AG08396 (cell line): ENCODE measurements around the gene JAG1.

Experiments
- DNase-seq: peaks from one replicate; pipeline ENCODE4 v3.0.0; 2012; ENCODE audit warnings: low spot score, mixed read lengths

JAG1 gene

DNA sequence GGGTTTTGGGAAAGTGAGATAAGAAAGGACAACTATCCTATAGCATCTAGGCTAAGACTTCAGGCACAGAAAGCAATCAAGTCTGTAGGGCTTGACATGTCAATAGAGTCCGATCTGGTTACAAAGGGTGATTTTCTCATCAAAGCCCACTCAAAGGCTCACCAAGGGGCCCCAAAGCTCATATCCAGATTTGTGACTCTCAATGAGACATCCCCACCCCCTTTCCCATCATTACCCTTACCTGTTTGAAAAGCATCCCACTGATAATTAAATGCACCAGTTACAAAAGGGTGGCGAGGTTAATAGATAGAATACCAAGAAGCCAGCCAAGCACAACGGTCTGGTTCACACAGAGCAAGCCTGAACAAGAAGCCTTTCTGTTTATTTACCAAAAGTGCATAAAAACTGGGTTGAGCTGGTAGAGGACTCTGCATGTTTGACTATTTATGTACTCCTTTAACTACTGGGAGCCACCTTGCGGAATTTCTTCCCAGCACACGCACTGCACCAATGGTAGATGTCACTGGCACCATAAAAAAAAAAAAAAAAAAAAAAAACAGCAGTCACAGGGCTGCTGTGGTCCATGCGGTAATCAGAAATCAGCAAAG lies 6.1 kb downstream of the JAG1 start:
- no peak for DNase-seq

GRCh38 chr20:10667077-10667401 lies 6.8 kb downstream of the JAG1 start:
- no peak for DNase-seq

- no peak for DNase-seq
Measured at GRCh38 chr20:10666221-10667076, 7.3 kb downstream of the JAG1 start.

DNA sequence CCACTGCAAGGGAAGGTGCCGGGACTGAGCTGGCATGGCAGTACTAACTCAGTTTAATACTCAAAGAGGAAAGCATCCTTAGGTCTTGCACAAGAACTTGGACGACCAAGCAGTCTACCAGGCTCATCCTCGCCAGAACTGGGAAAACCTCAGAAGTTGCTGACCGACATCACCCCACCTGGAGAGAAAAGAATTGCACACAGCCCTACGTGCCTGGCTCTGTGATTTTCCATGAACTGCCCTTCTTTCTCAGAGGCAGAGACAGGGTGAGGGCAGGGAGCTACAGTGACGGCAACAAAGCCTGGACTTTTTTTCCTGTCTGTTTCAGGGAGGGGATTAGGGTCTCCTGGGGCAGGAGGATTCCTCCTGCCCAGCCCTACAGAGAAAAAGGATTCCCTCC lies 8.0 kb downstream of the JAG1 start:
- DNase-seq = no peak

GRCh38 chr20:10665027-10665561 lies 8.7 kb downstream of the JAG1 start:
- DNase-seq = no peak

DNA sequence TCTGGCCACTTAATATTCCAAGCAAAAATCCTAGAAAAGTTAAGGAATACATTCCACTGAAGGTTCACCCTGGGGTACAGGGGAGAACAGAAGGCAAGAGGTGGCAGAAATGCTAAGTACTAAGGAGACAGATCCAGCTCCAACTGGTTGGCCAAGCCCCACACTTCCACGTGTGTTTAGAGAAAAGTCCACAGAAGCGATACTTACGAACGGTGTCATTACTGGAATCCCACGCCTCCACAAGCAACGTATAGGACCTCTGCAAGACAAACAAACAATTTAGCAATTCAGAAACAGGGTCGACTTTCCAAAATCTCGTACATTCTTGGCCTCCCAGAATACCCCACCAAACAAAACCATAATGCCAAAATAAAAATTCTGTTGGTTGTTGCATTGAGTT lies 10.0 kb downstream of the JAG1 start:
- no peak for DNase-seq

DNA sequence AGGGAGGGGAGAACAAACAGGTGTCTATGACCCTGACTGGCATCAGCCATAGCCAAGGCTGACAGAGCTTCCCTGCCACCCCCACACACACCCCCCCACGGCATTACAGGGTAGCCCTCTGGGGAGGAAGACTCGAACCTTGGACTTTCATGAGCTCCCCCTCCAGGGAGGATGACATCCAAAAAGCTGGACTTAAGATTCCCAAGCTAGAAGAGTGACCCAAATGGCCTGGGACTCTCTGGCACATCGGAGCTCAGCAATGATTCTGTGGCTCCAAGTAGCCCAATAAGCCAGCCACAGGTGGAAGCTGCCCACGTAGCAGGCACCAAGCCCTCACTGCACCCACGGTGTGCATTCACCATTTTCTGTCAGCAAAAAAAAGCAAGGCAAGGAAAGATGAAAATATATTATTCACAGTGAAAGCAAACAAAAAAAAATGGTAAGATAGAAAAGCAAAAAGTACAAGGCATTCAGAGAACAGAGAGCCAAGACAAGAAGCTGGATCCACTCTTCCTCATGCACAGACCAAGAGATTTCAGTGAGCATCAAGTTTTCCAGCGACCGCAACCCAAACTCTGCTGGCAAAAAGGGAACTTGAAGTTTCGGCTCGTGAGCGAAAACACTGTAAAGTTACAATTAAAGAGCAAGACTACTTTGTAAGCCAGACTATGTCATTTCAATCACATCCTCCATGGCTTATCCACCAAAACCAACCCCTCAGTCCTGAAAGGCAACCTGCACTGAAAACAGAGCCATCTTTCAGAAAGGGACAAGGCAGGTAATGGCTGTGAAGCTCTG lies 10.9 kb downstream of the JAG1 start:
- DNase-seq = no peak

DNA sequence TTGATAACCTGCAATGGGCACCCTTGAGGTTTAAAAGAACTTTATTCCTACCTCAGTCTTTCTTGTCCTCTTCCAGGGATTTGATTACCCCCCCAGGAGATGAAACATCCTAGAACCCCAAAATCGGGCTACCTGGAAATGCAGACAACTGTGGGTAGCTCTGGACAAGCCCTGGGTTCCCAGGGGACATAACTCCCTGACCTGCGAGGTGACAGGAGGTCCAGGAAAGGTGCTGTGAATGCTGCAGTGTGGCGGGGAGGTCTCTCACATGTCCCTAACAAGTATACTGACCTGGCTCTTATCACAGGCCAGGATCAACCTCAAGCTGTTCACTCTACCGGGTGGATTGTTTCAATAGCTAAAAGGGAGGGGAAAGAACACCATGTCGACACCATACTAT lies 11.6 kb downstream of the JAG1 start:
- DNase-seq = no peak

DNA sequence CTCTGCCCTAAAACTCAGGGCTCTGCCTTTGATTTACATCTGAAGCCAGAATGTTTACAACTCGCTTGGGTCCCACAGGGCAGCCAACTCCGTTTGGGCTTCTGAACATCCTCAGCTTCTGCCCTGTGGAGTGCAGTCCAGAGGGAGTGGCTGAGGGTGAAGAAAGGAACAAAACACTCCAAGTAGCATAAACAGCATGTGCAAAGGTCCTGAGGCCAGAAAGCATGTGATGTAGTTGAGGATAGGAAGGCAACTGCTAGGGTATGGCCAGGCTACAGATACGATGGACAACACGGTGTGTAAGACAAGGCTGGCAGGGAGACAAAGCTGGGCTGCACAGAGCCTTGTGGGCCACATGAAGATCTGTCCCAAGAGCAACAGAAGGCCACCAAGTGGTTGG lies 12.5 kb downstream of the JAG1 start:
- no peak for DNase-seq

GRCh38 chr20:10660661-10661060 lies 13.1 kb downstream of the JAG1 start:
- DNase-seq = no peak

DNA sequence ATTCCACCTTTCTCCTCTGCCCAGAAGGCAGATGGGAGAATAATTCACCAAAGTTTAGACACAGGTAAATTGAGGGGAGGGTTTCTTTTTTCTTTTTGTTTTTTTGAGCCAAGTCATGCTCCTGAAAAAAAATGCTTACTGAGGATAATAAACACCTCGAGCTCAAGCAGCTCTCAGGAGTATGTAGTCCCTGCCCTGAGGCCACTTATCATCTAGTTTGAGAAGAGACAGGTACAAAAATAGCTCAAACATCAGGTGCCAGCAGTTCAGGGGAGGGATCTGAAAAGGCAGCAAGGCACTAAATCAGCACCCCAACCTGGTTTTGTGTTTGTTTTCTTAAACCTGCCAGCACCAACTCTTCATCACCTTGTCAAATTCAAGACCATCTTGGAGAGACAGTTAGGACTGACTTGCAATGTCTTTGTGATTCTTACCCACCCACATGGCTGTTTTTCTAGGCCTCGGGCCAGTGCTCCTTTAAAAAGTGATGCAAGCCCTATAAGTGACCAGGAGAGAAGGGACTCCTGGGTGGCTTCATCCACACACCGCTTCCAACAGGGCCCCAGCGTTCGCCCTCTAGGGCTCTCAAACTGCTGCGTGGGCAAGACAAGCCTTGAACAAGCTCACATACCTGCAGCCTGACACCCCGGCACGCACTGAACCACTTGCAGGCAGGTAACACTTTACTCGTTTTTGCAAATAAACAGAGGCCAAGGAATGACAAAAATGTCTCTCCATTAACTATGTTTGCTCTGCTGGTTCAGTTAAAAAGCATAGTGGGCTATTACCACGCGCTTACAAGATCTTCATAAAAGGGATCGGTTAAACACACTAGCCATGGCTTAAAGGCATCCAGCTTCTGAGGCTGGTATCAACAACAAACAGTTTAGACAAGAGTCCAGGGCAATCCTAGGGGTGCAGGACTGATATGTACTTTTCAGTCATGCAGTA lies 13.9 kb downstream of the JAG1 start:
- no peak for DNase-seq

GRCh38 chr20:10658876-10659632 lies 14.7 kb downstream of the JAG1 start:
- DNase-seq = no peak

- DNase-seq = no peak
Measured at GRCh38 chr20:10658051-10658823, 15.6 kb downstream of the JAG1 start.

- no peak for DNase-seq
Measured at GRCh38 chr20:10657453-10657852, 16.3 kb downstream of the JAG1 start.

- no peak for DNase-seq
Measured at GRCh38 chr20:10655720-10656669, 17.8 kb downstream of the JAG1 start.

DNA sequence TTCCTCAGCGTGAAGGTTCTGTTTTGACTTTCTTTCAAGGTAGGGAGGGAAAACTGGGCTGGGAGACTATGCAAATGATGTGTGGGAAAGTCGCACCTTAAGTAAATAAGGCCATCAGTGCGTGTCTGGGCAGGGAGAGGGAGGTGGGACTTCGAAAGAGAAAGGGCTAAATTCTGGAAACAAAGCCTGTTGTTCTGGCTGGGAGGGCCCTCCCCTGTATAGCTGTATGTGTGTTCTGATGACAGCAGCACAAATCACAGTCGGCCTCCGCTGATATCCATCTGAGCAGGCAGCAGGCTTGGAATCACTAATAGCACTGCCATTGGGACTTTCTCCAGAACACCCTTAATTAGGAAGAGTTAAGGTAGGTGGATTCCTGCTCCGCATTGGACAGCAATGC lies 19.2 kb downstream of the JAG1 start:
- DNase-seq = no peak

- no peak for DNase-seq
Measured at GRCh38 chr20:10654250-10654610, 19.6 kb downstream of the JAG1 start.

DNA sequence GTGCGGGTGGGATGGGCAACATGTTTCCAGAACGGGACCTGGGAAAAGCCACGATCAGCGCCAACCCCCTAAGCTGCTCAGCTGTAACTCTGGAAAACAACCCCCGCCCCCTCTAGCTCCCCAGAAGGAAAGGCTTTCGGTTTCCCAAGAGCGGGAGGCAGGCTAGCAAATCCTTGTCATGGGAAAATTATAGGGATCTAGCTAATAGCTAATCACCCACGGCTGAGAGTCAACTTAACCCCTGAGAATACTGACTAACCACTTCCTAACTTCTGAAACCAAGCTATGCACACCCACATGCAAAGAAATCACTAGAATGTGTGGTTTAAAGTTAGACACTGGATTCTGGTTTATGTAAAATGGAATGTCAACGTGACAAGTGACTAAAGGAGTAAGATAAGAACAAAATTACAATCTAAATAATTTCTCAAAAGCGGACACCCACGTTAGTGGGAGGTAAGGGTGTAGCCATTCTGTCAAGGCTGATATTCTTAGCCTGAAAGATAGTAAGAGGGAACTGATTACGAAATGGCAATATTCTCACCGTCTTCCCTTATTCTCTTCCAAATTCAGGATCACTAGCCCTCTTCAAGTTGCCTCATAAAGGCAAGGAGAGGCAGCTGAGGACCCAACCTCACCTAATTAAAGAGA lies 20.1 kb downstream of the JAG1 start:
- peak; percentile 45 for DNase-seq
